ENCODE results near the gene NELFB. TPM values are rescaled to one million over a fixed set of nuclear protein-coding genes. Genes with fewer than 3 reads are reported as not detected.

The NELFB gene
- total and polyA plus RNA-seq, 9 of the 15 experiments (the other 6 are each of a cell fraction or from before 2014, with no cell fraction given), result 0.24 to 84.0 (median 29.7) TPM

GRCh38 chr9:137302118-137302448, 47.0 kb downstream of the NELFB start, which contains the start of gene NRARP:
TSS of gene NRARP (minus strand) at chr9:137302271. CDS start at chr9:137301928, 343 bp downstream.
- no peaks in the 10 kb centered on the region for H3K27me3 ChIP-seq (ENCODE audit: control insufficient read depth in 2 of 2, insufficient read depth in 2 of 2, low read length in 2 of 2)
- 0% methylated on average over 12 of the region's 60 CpGs for WGBS (ENCODE audit: insufficient coverage, low coverage, missing lambda C conversion rate)
- H4K20me1 ChIP-seq (replicated peaks; ENCODE audit: control insufficient read depth, insufficient read depth, low read length), result peaks cover 13% of the 10 kb centered on the region
- POLR2A ChIA-PET, result interaction anchor here (0.5 to 2.3 kb wide), 15 partner anchors 11 to 172 kb away, joined by 3 to 10 read pairs (median 4); partner anchors contain the start of genes ANAPC2 and SSNA1
- H2AFZ ChIP-seq (ENCODE audit: low read depth, low read length), result peak within 1 kb of the TSS; percentile 79
- peaks cover 7% of the 10 kb centered on the region for H3K9me1 ChIP-seq (ENCODE audit: control insufficient read depth, insufficient read depth, low read length)
- BruUV-seq (replicated peaks), result no TSS peak
- FAIRE-seq, result no peak
- DNase-seq (ENCODE audit: extremely low read depth in 1 of 4, low spot score in 3 of 4), result peak in 2 of 4 experiments; percentile 95 to 96
- peaks cover 8% of the 10 kb centered on the region; the same call in 1 of the 3 replicates for H3K36me3 ChIP-seq (ENCODE audit: control insufficient read depth, insufficient read depth, low read length)
- H3K4me2 ChIP-seq (ENCODE audit: insufficient read depth, low read length), result peak within 1 kb of the TSS; percentile 98
- H3K9ac ChIP-seq (ENCODE audit: insufficient read depth in 1 of 2, low read depth in 2 of 2, low read length in 2 of 2), result peak within 1 kb of the TSS; percentile 81 to 98
- intact Hi-C loops (cut with micrococcal nuclease), result loop anchor here (5.0 to 10.0 kb wide), 4 partner anchors 60 to 230 kb away; partner anchors contain the start of genes EXD3, NOXA1 and TUBB4B
- CTCF ChIA-PET (ENCODE audit: low intra/inter-chr PET ratio), result interaction anchor here (0.7 kb wide), 2 partner anchors 20 to 143 kb away, joined by 3 to 4 read pairs; no protein-coding TSS in a partner anchor
- peak within 1 kb of the TSS; percentile 90 for H3K4me3 ChIP-seq
- H3K4me1 ChIP-seq (replicated peaks in 1 of 2; ENCODE audit: control insufficient read depth in 2 of 2, insufficient read depth in 2 of 2, low read length in 2 of 2), result peaks cover 27 to 84% of the 10 kb centered on the region in 2 experiments
- peak within 1 kb of the TSS; percentile 88 for H3K27ac ChIP-seq (ENCODE audit: extremely low read depth, low read depth, low read length)
- in situ Hi-C loops (cut with MboI), result no loop called here
- no peaks in the 10 kb centered on the region for H3K9me3 ChIP-seq (replicated peaks; ENCODE audit: control insufficient read depth, insufficient read depth, low read depth, low read length)
- peak; percentile 64 for ATAC-seq
- peaks cover 28% of the 10 kb centered on the region for H3K79me2 ChIP-seq (ENCODE audit: control insufficient read depth, insufficient read depth, low read length)
- peak; percentile 52 for TF ChIP-seq TAF1 (IDR thresholded peaks at IDR 0.05; ENCODE audit: control insufficient read depth, extremely low read depth, insufficient read depth, low read length, severe bottlenecking)
- no peak for TF ChIP-seq ZNF282 (CRISPR knock-in tag; IDR thresholded peaks at IDR 0.05)
- no peak for TF ChIP-seq ASH1L (IDR thresholded peaks at IDR 0.05; ENCODE audit: borderline replicate concordance, low read depth, partially characterized antibody)
- TF ChIP-seq, protein P1, sequence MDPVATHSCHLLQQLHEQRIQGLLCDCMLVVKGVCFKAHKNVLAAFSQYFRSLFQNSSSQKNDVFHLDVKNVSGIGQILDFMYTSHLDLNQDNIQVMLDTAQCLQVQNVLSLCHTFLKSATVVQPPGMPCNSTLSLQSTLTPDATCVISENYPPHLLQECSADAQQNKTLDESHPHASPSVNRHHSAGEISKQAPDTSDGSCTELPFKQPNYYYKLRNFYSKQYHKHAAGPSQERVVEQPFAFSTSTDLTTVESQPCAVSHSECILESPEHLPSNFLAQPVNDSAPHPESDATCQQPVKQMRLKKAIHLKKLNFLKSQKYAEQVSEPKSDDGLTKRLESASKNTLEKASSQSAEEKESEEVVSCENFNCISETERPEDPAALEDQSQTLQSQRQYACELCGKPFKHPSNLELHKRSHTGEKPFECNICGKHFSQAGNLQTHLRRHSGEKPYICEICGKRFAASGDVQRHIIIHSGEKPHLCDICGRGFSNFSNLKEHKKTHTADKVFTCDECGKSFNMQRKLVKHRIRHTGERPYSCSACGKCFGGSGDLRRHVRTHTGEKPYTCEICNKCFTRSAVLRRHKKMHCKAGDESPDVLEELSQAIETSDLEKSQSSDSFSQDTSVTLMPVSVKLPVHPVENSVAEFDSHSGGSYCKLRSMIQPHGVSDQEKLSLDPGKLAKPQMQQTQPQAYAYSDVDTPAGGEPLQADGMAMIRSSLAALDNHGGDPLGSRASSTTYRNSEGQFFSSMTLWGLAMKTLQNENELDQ (CRISPR knock-in tag; IDR thresholded peaks at IDR 0.05; ENCODE audit: borderline replicate concordance), result no peak
- no peak for TF ChIP-seq TOE1 (IDR thresholded peaks at IDR 0.05; ENCODE audit: borderline replicate concordance)
- TF ChIP-seq TOE1 (CRISPR knock-in tag; IDR thresholded peaks at IDR 0.05; ENCODE audit: borderline replicate concordance, low read depth), result no peak
- no peak for TF ChIP-seq FOXK1 (CRISPR knock-in tag; IDR thresholded peaks at IDR 0.05; ENCODE audit: borderline replicate concordance)
- TF ChIP-seq RBFOX2 (IDR thresholded peaks at IDR 0.05; ENCODE audit: low read depth, low read length), result peak; percentile 70
- no peak for TF ChIP-seq ESRRB (CRISPR knock-in tag; IDR thresholded peaks at IDR 0.05; ENCODE audit: borderline replicate concordance)
- no peak for TF ChIP-seq XRCC3 (IDR thresholded peaks at IDR 0.05)
- TF ChIP-seq TFE3 (CRISPR knock-in tag; IDR thresholded peaks at IDR 0.05), result no peak
- peak; percentile 74 for TF ChIP-seq CREB1 (IDR thresholded peaks at IDR 0.05)
- peak; percentile 51; the same call in 1 of the 2 replicates for TF ChIP-seq CREB1 (CRISPR knock-in tag; IDR thresholded peaks at IDR 0.05)
- TF ChIP-seq CTCF (IDR thresholded peaks at IDR 0.05 in 2 of 3, conservative IDR thresholded peaks at IDR 0.05 in 1 of 3; ENCODE audit: insufficient read depth in 2 of 3, low read depth in 1 of 3, low read length in 3 of 3), result 0 out of 6 replicates have a peak, but pooled peaks of 1 of the 3 experiments have one; percentile 27
- no peak for TF ChIP-seq U2AF2 (optimal IDR thresholded peaks at IDR 0.05; ENCODE audit: low read depth, low read length)
- TF ChIP-seq ZNF253 (CRISPR knock-in tag; conservative IDR thresholded peaks at IDR 0.05), result no peak
- TF ChIP-seq KAT7 (CRISPR knock-in tag; IDR thresholded peaks at IDR 0.05; ENCODE audit: borderline replicate concordance), result no peak
